ENCODE measurements around the gene TMEM201.

DNA sequence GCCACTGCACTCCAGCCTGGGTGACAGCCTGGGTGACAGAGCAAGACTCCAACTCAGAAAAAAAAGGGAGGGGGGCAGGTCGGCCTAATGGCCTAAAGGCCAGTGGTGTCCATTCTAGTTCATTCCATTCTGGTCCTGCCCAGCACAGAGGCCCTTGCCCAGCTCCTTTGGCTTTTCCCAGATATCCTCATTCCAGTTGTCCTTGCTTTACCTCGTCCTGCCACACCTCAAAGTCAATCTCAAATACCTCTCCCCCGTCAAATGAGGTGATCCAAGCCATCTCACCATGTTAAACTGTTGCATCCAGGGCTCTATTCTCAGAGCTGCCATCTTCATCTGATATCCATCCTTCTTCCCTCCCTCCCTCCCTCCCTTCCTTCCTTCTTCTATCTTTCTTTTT is 42.9 kb downstream of the TMEM201 start:
- TF ChIP-seq CTCF (IDR thresholded peaks at IDR 0.05), result no peak
- no peak for TF ChIP-seq POLR2A (IDR thresholded peaks at IDR 0.05; ENCODE audit: low read depth)
